DND-41 (cell line): Measurements from ENCODE around the gene SOCS7.

Experiments
- ATAC-seq: fragments of 200-7000 bp; cut with Tn5 transposase; 3 replicates; pipeline ENCODE4 v1.9.1; 2021; ENCODE audit warnings: low read depth; ENCODE audit not compliant: insufficient read depth
- DNase-seq: peaks from one replicate; pipeline ENCODE4 v3.0.0-alpha.2; 2020
- H2AFZ ChIP-seq: 2 replicates; pipeline ENCODE4 v1.6.0; 2012; ENCODE audit warnings: low read depth, low read length
- H3K27ac ChIP-seq: 2 replicates; pipeline ENCODE4 v1.5.1; 2012; ENCODE audit warnings: low read length, inconsistent platforms
- H3K27me3 ChIP-seq: fragments of 200-600 bp; sonication (generic); 2 replicates; pipeline ENCODE4 v1.6.0; 2012; ENCODE audit warnings: low read length, mild to moderate bottlenecking, inconsistent platforms; ENCODE audit not compliant: insufficient read depth, poor library complexity
- H3K36me3 ChIP-seq: 2 replicates; pipeline ENCODE4 v1.5.1; 2012; ENCODE audit warnings: low read length, inconsistent platforms; ENCODE audit not compliant: insufficient read depth
- H3K4me1 ChIP-seq: 2 replicates; pipeline ENCODE4 v1.5.1; 2012; ENCODE audit warnings: mild to moderate bottlenecking, low read length; ENCODE audit not compliant: insufficient read depth
- H3K4me2 ChIP-seq: 2 replicates; pipeline ENCODE4 v1.6.0; 2012; ENCODE audit warnings: mild to moderate bottlenecking, moderate library complexity, low read length, inconsistent platforms; ENCODE audit not compliant: insufficient read depth
- H3K4me3 ChIP-seq, 2 experiments: fragments of 200-600 bp in 1 of 2; shearing (Covaris generic) in 1 of 2; 2 replicates each; pipeline ENCODE4 v1.5.1; 2012 to 2016; ENCODE audit warnings: inconsistent platforms in 2 of 2, low read length in 2 of 2, mild to moderate bottlenecking in 2 of 2, low read depth in 1 of 2, moderate library complexity in 1 of 2
- H3K79me2 ChIP-seq: 2 replicates; pipeline ENCODE4 v1.6.0; 2012; ENCODE audit warnings: low read length, inconsistent platforms; ENCODE audit not compliant: insufficient read depth
- H3K9ac ChIP-seq: 2 replicates; pipeline ENCODE4 v1.6.0; 2012; ENCODE audit warnings: low read depth, mild to moderate bottlenecking, inconsistent platforms, low read length, moderate library complexity
- H3K9me3 ChIP-seq: 2 replicates; pipeline ENCODE4 v1.5.1; 2012; ENCODE audit warnings: low read length, moderate library complexity, mild to moderate bottlenecking, inconsistent platforms; ENCODE audit not compliant: insufficient read depth, severe bottlenecking
- H4K20me1 ChIP-seq: 2 replicates; pipeline ENCODE4 v1.6.0; 2012; ENCODE audit warnings: low read length; ENCODE audit not compliant: insufficient read depth
- EZH2 ChIP-seq: IDR thresholded peaks from 3 replicates; pipeline ENCODE4 v1.6.1; 2012; ENCODE audit warnings: borderline replicate concordance, low read depth, mild to moderate bottlenecking, moderate library complexity, low read length, inconsistent platforms; ENCODE audit not compliant: severe bottlenecking
- TF ChIP-seq, protein P1 (sequence below): IDR thresholded peaks from 2 replicates; pipeline ENCODE4 v1.5.1; 2012; ENCODE audit warnings: borderline replicate concordance, low read length, moderate library complexity, mild to moderate bottlenecking; ENCODE audit not compliant: poor library complexity, severe bottlenecking; ENCODE audit errors: extremely low read depth

The SOCS7 gene

DNA sequence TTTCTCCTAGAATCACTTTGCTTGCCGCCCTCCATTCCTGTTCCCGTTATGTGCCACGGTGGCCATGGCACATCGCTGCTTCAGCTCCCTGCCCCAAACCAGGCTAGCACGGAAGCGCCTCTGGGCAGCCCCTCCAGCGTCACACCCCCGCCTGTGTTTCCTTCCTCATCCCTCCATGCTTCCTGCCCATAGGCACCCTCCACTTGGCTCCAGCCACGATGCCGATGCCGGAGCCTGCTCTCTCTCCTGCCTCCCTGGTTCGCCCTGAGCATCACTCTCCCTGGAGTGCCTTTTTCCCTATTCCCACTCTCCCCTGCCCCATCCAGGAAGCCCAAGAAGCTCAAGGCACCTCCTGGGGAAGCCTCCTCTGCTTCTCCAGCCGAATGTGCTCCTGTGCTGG lies 73.4 kb downstream of the SOCS7 start:
- no peak overlapping the region for H3K4me3 ChIP-seq
- ATAC-seq (no peak), DNase-seq (no peak)
- no peaks in the 10 kb centered on the region for H3K9me3 ChIP-seq
- H3K79me2 ChIP-seq = peaks cover 32% of the 10 kb centered on the region
- H3K4me2 ChIP-seq = no peak overlapping the region
- H4K20me1 ChIP-seq = peaks cover 3% of the 10 kb centered on the region; the same call in 1 of the 2 replicates
- H3K9ac ChIP-seq = no peak overlapping the region
- H2AFZ ChIP-seq = no peak overlapping the region
- peaks cover 59% of the 10 kb centered on the region for H3K4me1 ChIP-seq
- no peaks in the 10 kb centered on the region; the same call in 1 of the 2 replicates for H3K36me3 ChIP-seq
- H3K27me3 ChIP-seq = no peaks in the 10 kb centered on the region
- H3K27ac ChIP-seq = no peak overlapping the region
- TF ChIP-seq, protein P1, sequence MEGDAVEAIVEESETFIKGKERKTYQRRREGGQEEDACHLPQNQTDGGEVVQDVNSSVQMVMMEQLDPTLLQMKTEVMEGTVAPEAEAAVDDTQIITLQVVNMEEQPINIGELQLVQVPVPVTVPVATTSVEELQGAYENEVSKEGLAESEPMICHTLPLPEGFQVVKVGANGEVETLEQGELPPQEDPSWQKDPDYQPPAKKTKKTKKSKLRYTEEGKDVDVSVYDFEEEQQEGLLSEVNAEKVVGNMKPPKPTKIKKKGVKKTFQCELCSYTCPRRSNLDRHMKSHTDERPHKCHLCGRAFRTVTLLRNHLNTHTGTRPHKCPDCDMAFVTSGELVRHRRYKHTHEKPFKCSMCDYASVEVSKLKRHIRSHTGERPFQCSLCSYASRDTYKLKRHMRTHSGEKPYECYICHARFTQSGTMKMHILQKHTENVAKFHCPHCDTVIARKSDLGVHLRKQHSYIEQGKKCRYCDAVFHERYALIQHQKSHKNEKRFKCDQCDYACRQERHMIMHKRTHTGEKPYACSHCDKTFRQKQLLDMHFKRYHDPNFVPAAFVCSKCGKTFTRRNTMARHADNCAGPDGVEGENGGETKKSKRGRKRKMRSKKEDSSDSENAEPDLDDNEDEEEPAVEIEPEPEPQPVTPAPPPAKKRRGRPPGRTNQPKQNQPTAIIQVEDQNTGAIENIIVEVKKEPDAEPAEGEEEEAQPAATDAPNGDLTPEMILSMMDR = no peak
- TF ChIP-seq EZH2 = no peak

DNA sequence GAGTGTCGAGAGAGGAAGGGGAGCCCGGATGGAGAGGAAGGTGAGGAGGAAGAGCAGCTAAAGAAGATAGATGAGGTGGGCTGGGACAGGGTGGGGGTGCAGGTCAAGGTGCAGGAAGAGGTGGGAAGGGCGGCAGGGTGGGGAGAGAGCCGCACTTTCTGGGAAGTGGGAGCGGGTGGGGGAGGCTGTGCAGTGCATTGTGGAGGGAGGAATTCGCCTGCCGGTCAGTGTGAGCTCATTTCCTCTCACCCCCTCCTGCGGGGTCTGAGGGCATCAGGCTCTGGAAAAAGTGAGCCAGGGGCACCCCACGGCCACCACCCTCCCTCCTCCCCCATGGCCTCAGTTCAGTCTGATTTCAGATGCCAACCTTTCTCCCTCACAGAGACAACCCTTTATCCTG lies 74.1 kb downstream of the SOCS7 start:
- TF ChIP-seq, protein P1 = no peak
- no peak for TF ChIP-seq EZH2
- Histone ChIP-seq H3K79me2 (peaks cover 40% of the 10 kb centered on the region), H3K4me2 (no peak overlapping the region), H3K27ac (no peak overlapping the region), H2AFZ (no peak overlapping the region), H3K27me3 (no peaks in the 10 kb centered on the region), H3K9ac (no peak overlapping the region), H3K9me3 (no peaks in the 10 kb centered on the region), H3K4me1 (peaks cover 59% of the 10 kb centered on the region), H3K36me3 (no peaks in the 10 kb centered on the region; the same call in 1 of the 2 replicates), H4K20me1 (peaks cover 6% of the 10 kb centered on the region; the same call in 1 of the 2 replicates), H3K4me3 (no peak overlapping the region)
- no peak for ATAC-seq
- DNase-seq = no peak

DNA sequence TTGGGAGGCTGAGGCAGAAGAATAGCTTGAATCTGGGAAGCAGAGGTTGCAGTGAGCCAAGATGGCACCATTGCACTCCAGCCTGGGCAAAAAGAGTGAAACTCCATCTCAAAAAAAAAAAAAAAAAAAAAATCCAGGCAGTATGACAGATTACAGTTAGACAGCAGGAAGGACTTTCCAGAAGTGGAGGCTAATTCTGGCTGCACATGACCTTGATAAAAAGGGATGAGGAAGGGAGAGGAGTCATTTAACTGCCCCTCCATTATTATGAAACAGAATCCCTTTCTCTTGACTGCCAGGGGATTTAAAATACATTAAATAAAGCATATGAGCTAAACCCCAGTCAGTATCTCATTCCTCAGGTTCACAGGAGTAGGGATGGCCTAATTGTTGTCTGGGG lies 74.8 kb downstream of the SOCS7 start:
- H3K4me1 ChIP-seq = peaks cover 58% of the 10 kb centered on the region
- H2AFZ ChIP-seq = no peak overlapping the region
- H3K27ac ChIP-seq = peak overlapping the region; percentile 95
- no peak for TF ChIP-seq EZH2
- TF ChIP-seq, protein P1 = no peak
- no peaks in the 10 kb centered on the region for H3K9me3 ChIP-seq
- no peak overlapping the region for H3K4me3 ChIP-seq
- H3K36me3 ChIP-seq = peaks cover 2% of the 10 kb centered on the region; the same call in 1 of the 2 replicates
- no peak overlapping the region for H3K9ac ChIP-seq
- H3K4me2 ChIP-seq = peak overlapping the region; percentile 95; the same call in 1 of the 2 replicates
- DNase-seq = no peak
- no peak for ATAC-seq
- no peaks in the 10 kb centered on the region for H3K27me3 ChIP-seq
- peaks cover 47% of the 10 kb centered on the region for H3K79me2 ChIP-seq
- peaks cover 12% of the 10 kb centered on the region for H4K20me1 ChIP-seq
